HepG2 (cell line): Measurements from ENCODE around the gene OVAAL.

ENCODE experiments used
- GATAD2A ChIP-seq: IDR thresholded peaks from 2 replicates; pipeline ENCODE4 v1.6.1; 2016
- GPN1 ChIP-seq: sonication (generic); formaldehyde crosslinking; IDR thresholded peaks from 2 replicates; pipeline ENCODE4 v1.5.1; 2020; ENCODE audit warnings: missing genetic modification reagents, borderline replicate concordance
- HDAC2 ChIP-seq: sonication (generic); formaldehyde crosslinking; IDR thresholded peaks from 2 replicates; pipeline ENCODE4 v1.4.0; 2020; ENCODE audit warnings: missing genetic modification reagents
- POLR2A ChIP-seq, 2 experiments: IDR thresholded peaks; 2 replicates each; pipeline ENCODE4 v1.6.1; 2011; ENCODE audit warnings: low read depth in 2 of 2, low read length in 2 of 2, mild to moderate bottlenecking in 1 of 2, moderate library complexity in 1 of 2; ENCODE audit not compliant: insufficient read depth in 1 of 2
- RAD21 ChIP-seq: fragments of 450-650 bp; formaldehyde crosslinking; IDR thresholded peaks from 2 replicates; pipeline ENCODE4 v1.5.0; 2020; ENCODE audit warnings: mild to moderate bottlenecking
- SIN3B ChIP-seq: fragments of 150-350 bp; IDR thresholded peaks from 2 replicates; pipeline ENCODE4 v1.6.1; 2014; ENCODE audit warnings: low read length
- ZNF556 ChIP-seq: sonication (generic); formaldehyde crosslinking; IDR thresholded peaks from 2 replicates; pipeline ENCODE4 v1.4.0; 2020; ENCODE audit warnings: mild to moderate bottlenecking, missing genetic modification reagents, borderline replicate concordance

- TF ChIP-seq ZNF556 (no peak), GPN1 (no peak), POLR2A (IDR thresholded peaks at IDR 0.05; ENCODE audit: insufficient read depth in 1 of 2, low read depth in 2 of 2, low read length in 2 of 2) (no peak), SIN3B (no peak), GATAD2A (CRISPR knock-in tag) (no peak), RAD21 (CRISPR knock-in tag) (no peak), HDAC2 (no peak)
These were observed 10.0 kb upstream of the OVAAL start for GRCh38 chr1:180548686-180549317.
